Measurements from ENCODE around the gene PIGL. TPM values are rescaled to one million over a fixed set of nuclear protein-coding genes. Genes with fewer than 3 reads are reported as not detected.

PIGL gene
- total RNA-seq, 4 donors from 2014 or later, result 60.9 to 142 (median 101) TPM

- Histone ChIP-seq H3K4me1 (peaks cover 0 to 5% (median 2%) of the 10 kb centered on the region in 4 donors), H3K4me3 (no peak overlapping the region), H3K27me3 (no peaks in the 10 kb centered on the region), H3K36me3 (no peaks in the 10 kb centered on the region), H3K9me3 (no peaks in the 10 kb centered on the region), H3K27ac (no peak overlapping the region)
- TF ChIP-seq EP300 (IDR thresholded peaks at IDR 0.05; ENCODE audit: low read depth), result no peak
- no peak for TF ChIP-seq CTCF (IDR thresholded peaks at IDR 0.05)
- TF ChIP-seq POLR2AphosphoS5 (IDR thresholded peaks at IDR 0.05), result no peak
- TF ChIP-seq POLR2A (IDR thresholded peaks at IDR 0.05), result no peak
- intact Hi-C loops (cut with DNase I; ENCODE audit: low total_unique reads), result no loop called here
- no peak for DNase-seq
- 97% methylated on average over 3 of the region's 3 CpGs; no CpG with 5 or more reads in 1 of the 2 donors for WGBS, 2 donors (ENCODE audit: low coverage in 1 of 2)
- in situ Hi-C loops (cut with MboI; ENCODE audit: low pct_ligation_motif_present in 1 of 4, low pct_unique_long_range_greater_than_20kb in 1 of 4, low sequenced_read_pairs in 3 of 4), result no loop called here
Measured at GRCh38 chr17:16239931-16240330, 22.9 kb downstream of the PIGL start.

GRCh38 chr17:16241906-16242399 is 24.9 kb downstream of the PIGL start:
- Histone ChIP-seq H3K27ac (no peak overlapping the region), H3K9me3 (no peaks in the 10 kb centered on the region), H3K36me3 (no peaks in the 10 kb centered on the region), H3K4me1 (peaks cover 0 to 12% (median 2%) of the 10 kb centered on the region in 4 donors), H3K27me3 (no peaks in the 10 kb centered on the region), H3K4me3 (no peak overlapping the region)
- intact Hi-C loops (cut with DNase I; ENCODE audit: low total_unique reads), result no loop called here
- in situ Hi-C loops (cut with MboI; ENCODE audit: low pct_ligation_motif_present in 1 of 4, low pct_unique_long_range_greater_than_20kb in 1 of 4, low sequenced_read_pairs in 3 of 4), result no loop called here
- no peak for DNase-seq
- TF ChIP-seq CTCF (IDR thresholded peaks at IDR 0.05) (no peak), POLR2A (IDR thresholded peaks at IDR 0.05) (no peak), EP300 (IDR thresholded peaks at IDR 0.05; ENCODE audit: low read depth) (no peak), POLR2AphosphoS5 (IDR thresholded peaks at IDR 0.05) (no peak)

GRCh38 chr17:16243385-16243784 is 26.4 kb downstream of the PIGL start:
- Histone ChIP-seq H3K4me3 (no peak overlapping the region), H3K27ac (no peak overlapping the region), H3K4me1 (peaks cover 0 to 25% (median 12%) of the 10 kb centered on the region in 4 donors), H3K27me3 (no peaks in the 10 kb centered on the region), H3K36me3 (no peaks in the 10 kb centered on the region), H3K9me3 (no peaks in the 10 kb centered on the region)
- intact Hi-C loops (cut with DNase I; ENCODE audit: low total_unique reads) (no loop called here), in situ Hi-C loops (cut with MboI; ENCODE audit: low pct_ligation_motif_present in 1 of 4, low pct_unique_long_range_greater_than_20kb in 1 of 4, low sequenced_read_pairs in 3 of 4) (no loop called here)
- WGBS, 2 donors (ENCODE audit: low coverage in 1 of 2), result 84 to 91% methylated on average over 5 of the region's 5 CpGs
- DNase-seq, result no peak
- TF ChIP-seq POLR2A (IDR thresholded peaks at IDR 0.05) (no peak), POLR2AphosphoS5 (IDR thresholded peaks at IDR 0.05) (no peak), EP300 (IDR thresholded peaks at IDR 0.05; ENCODE audit: low read depth) (no peak), CTCF (IDR thresholded peaks at IDR 0.05) (no peak)

GRCh38 chr17:16243801-16244567 is 27.0 kb downstream of the PIGL start:
- Histone ChIP-seq H3K27ac (no peak overlapping the region), H3K27me3 (no peaks in the 10 kb centered on the region), H3K9me3 (no peaks in the 10 kb centered on the region), H3K4me3 (no peak overlapping the region), H3K36me3 (no peaks in the 10 kb centered on the region), H3K4me1 (peaks cover 0 to 31% (median 14%) of the 10 kb centered on the region in 4 donors)
- no peak for TF ChIP-seq EP300 (IDR thresholded peaks at IDR 0.05; ENCODE audit: low read depth)
- no peak for TF ChIP-seq POLR2AphosphoS5 (IDR thresholded peaks at IDR 0.05)
- no peak for TF ChIP-seq CTCF (IDR thresholded peaks at IDR 0.05)
- TF ChIP-seq POLR2A (IDR thresholded peaks at IDR 0.05), result no peak
- intact Hi-C loops (cut with DNase I; ENCODE audit: low total_unique reads) (no loop called here), in situ Hi-C loops (cut with MboI; ENCODE audit: low pct_ligation_motif_present in 1 of 4, low pct_unique_long_range_greater_than_20kb in 1 of 4, low sequenced_read_pairs in 3 of 4) (no loop called here)
- DNase-seq, result peak; percentile 23
- 71 to 73% methylated on average over 7 to 9 of the region's 9 CpGs for WGBS, 2 donors (ENCODE audit: low coverage in 1 of 2)

Measured in transverse colon (tissue), 4 donors.